CD14-positive monocyte (primary cell): ENCODE results near the gene AMDHD2. TPM values are rescaled to one million over a fixed set of nuclear protein-coding genes. Genes with fewer than 3 reads are reported as not detected.
A peak's percentile ranks its signal among the peaks of the same experiment; 100 is the strongest.

Experiments
- DNase-seq, 3 donors: peaks; one replicate each; pipeline ENCODE4 v3.0.0-alpha.2; 2011 to 2022
- H2AFZ ChIP-seq: 2 replicates; pipeline ENCODE4 v1.6.0; 2012; ENCODE audit warnings: mild to moderate bottlenecking, low read depth, low read length, inconsistent platforms; ENCODE audit not compliant: insufficient read depth, poor library complexity, severe bottlenecking
- H3K27ac ChIP-seq, 2 donors: 1 replicate in 1 of 2; 2 replicates in 1 of 2; pipeline ENCODE4 v1.5.1; 2012 to 2013; ENCODE audit warnings: low read length in 2 of 2, control low read depth in 1 of 2, inconsistent platforms in 1 of 2, low read depth in 1 of 2, mild to moderate bottlenecking in 1 of 2
- H3K27me3 ChIP-seq, 2 donors: one replicate each; pipeline versions ENCODE4 v1.6.0 to v1.6.1; 2011 to 2013; ENCODE audit warnings: low read length in 2 of 2; ENCODE audit not compliant: control insufficient read depth in 2 of 2, insufficient read depth in 2 of 2
- H3K36me3 ChIP-seq, 2 donors: replicated peaks in 1 of 2; 1 replicate in 1 of 2; 2 replicates in 1 of 2; pipeline versions ENCODE4 v1.5.1 to v1.6.1; 2012 to 2013; ENCODE audit warnings: low read length in 2 of 2, control low read depth in 1 of 2, inconsistent platforms in 1 of 2, mild to moderate bottlenecking in 1 of 2; ENCODE audit not compliant: insufficient read depth in 2 of 2, control insufficient read depth in 1 of 2
- H3K4me1 ChIP-seq, 2 donors: 1 replicate in 1 of 2; 2 replicates in 1 of 2; pipeline versions ENCODE4 v1.5.1 to v1.6.1; 2012 to 2013; ENCODE audit warnings: low read length in 2 of 2, control low read depth in 1 of 2, inconsistent platforms in 1 of 2, mild to moderate bottlenecking in 1 of 2, moderate library complexity in 1 of 2; ENCODE audit not compliant: insufficient read depth in 2 of 2, control insufficient read depth in 1 of 2
- H3K4me2 ChIP-seq: replicated peaks from 2 replicates; pipeline ENCODE3; 2012; ENCODE audit warnings: low read length, moderate library complexity, mild to moderate bottlenecking; ENCODE audit not compliant: poor library complexity, severe bottlenecking; ENCODE audit errors: extremely low read depth
- H3K4me3 ChIP-seq, 3 experiments: fragments of 200-600 bp in 1 of 3; sonication (generic) in 1 of 3; replicated peaks in 1 of 3; 1 replicate in 2 of 3; 2 replicates in 1 of 3; pipeline ENCODE4 v1.5.1; 2011 to 2013; ENCODE audit warnings: low read length in 3 of 3, mild to moderate bottlenecking in 3 of 3, control low read depth in 2 of 3, low read depth in 2 of 3, inconsistent platforms in 1 of 3, moderate library complexity in 1 of 3
- H3K79me2 ChIP-seq: 2 replicates; pipeline ENCODE4 v1.6.0; 2012; ENCODE audit warnings: mild to moderate bottlenecking, control low read depth, inconsistent platforms, low read length, moderate library complexity; ENCODE audit not compliant: insufficient read depth
- H3K9ac ChIP-seq: 2 replicates; pipeline ENCODE4 v1.6.0; 2017; ENCODE audit warnings: low read length, mild to moderate bottlenecking; ENCODE audit not compliant: insufficient read depth, poor library complexity, severe bottlenecking
- H3K9me3 ChIP-seq, 2 donors: replicated peaks in 1 of 2; 1 replicate in 1 of 2; 2 replicates in 1 of 2; pipeline versions ENCODE4 v1.5.1 to v1.6.1; 2012 to 2013; ENCODE audit warnings: low read length in 2 of 2, control low read depth in 1 of 2; ENCODE audit not compliant: control insufficient read depth in 1 of 2, insufficient read depth in 1 of 2
- H4K20me1 ChIP-seq: 2 replicates; pipeline ENCODE4 v1.6.0; 2012; ENCODE audit warnings: mild to moderate bottlenecking, low read length, control low read depth, moderate library complexity; ENCODE audit not compliant: insufficient read depth
- H3K27ac Mint-ChIP-seq, 7 donors: one replicate each; pipeline ENCODE4 v1.8.0; 2020; ENCODE audit warnings: mild to moderate bottlenecking in 7 of 7, mixed read lengths in 7 of 7, moderate library complexity in 6 of 7, inconsistent platforms in 2 of 7
- H3K27me3 Mint-ChIP-seq, 3 donors: one replicate each; pipeline ENCODE4 v1.8.0; 2021 to 2022; ENCODE audit warnings: low read depth in 3 of 3, mild to moderate bottlenecking in 3 of 3, mixed read lengths in 3 of 3, moderate library complexity in 3 of 3, inconsistent platforms in 1 of 3
- H3K36me3 Mint-ChIP-seq, 2 donors: one replicate each; pipeline ENCODE4 v1.8.0; 2020; ENCODE audit warnings: mixed read lengths in 2 of 2, inconsistent platforms in 1 of 2, mild to moderate bottlenecking in 1 of 2
- H3K4me1 Mint-ChIP-seq: one replicate; pipeline ENCODE4 v1.8.0; 2020; ENCODE audit warnings: mild to moderate bottlenecking, mixed read lengths
- H3K4me3 Mint-ChIP-seq, 2 donors: one replicate each; pipeline ENCODE4 v1.8.0; 2020; ENCODE audit warnings: mild to moderate bottlenecking in 2 of 2, mixed read lengths in 2 of 2, moderate library complexity in 1 of 2
- H3K9me3 Mint-ChIP-seq, 7 donors: one replicate each; pipeline ENCODE4 v1.8.0; 2020 to 2022; ENCODE audit warnings: mixed read lengths in 7 of 7, mild to moderate bottlenecking in 6 of 7, moderate library complexity in 6 of 7, inconsistent platforms in 2 of 7
- CTCF ChIP-seq: fragments of 200-600 bp; IDR thresholded peaks from one replicate; pipeline ENCODE4 v1.8.0; 2022; ENCODE audit warnings: antibody characterized with exemption, mild to moderate bottlenecking
- WGBS: methylation state at CpG from one replicate; pipeline ENCODE4 v1.1.5; 2013; ENCODE audit warnings: missing lambda C conversion rate; ENCODE audit not compliant: insufficient coverage; 5-methylcytosine and 5-hydroxymethylcytosine counted together
- intact Hi-C, 2 donors: fragments of 100-400 bp; cut with micrococcal nuclease; formaldehyde crosslinking; loops; one replicate each; pipeline versions ENCODE4 v1.15.0 to v1.15.1; 2023
- polyA plus RNA-seq, 3 donors: library from polyadenylated mRNA; depleted of rRNA in 1 of 3; unstranded in 2 of 3; stranded (reverse) in 1 of 3; fragments of 300-500 nt in 2 of 3; fragments of >200 nt in 1 of 3; fragmentation: Illumina TruSeq in 2 of 3; gene quantifications; 1 replicate in 2 of 3; 2 replicates in 1 of 3; pipeline ENCODE4 v1.2.3, GENCODE V29; 2012 to 2021

The AMDHD2 gene
- polyA plus RNA-seq, 3 donors, result 6.9 to 57.8 (median 8.4) TPM

- Histone ChIP-seq H2AFZ (peak overlapping the region; percentile 69), H3K36me3 (peaks cover 0 to 10% of the 10 kb centered on the region in 2 donors), H3K27me3 (no peaks in the 10 kb centered on the region), H3K9ac (peak overlapping the region; percentile 48), H3K4me1 (peaks cover 29 to 33% of the 10 kb centered on the region in 2 donors), H3K27ac (peak overlapping the region in 1 of 2 donors; percentile 28), H3K4me3 (peak overlapping the region in 1 of 3 experiments; percentile 10), H3K79me2 (peaks cover 39% of the 10 kb centered on the region), H3K4me2 (peak overlapping the region; percentile 57), H4K20me1 (peaks cover 3% of the 10 kb centered on the region), H3K9me3 (no peaks in the 10 kb centered on the region)
- H3K36me3 Mint-ChIP-seq, result peaks cover 19 to 28% of the 10 kb centered on the region in 2 donors
- H3K4me3 Mint-ChIP-seq, result peak overlapping the region; percentile 49 to 86
- H3K27me3 Mint-ChIP-seq, result peaks cover 2 to 4% (median 2%) of the 10 kb centered on the region in 3 donors
- H3K9me3 Mint-ChIP-seq, result peaks cover 0 to 2% (median 0%) of the 10 kb centered on the region in 7 donors
- WGBS, result 18% methylated on average over 4 of the region's 15 CpGs
- peaks cover 34% of the 10 kb centered on the region for H3K4me1 Mint-ChIP-seq
- intact Hi-C loops, result loop anchor here in 1 of 2 donors (1.0 to 5.0 kb wide), 2 partner anchors 13 to 146 kb away; partner anchors contain the start of genes ABCA3 and TBC1D24
- H3K27ac Mint-ChIP-seq, result peak overlapping the region; percentile 80 to 93 (median 90)
- peak; percentile 68 to 82 (median 75) for DNase-seq
- TF ChIP-seq CTCF, result no peak
Observed at GRCh38 chr16:2487903-2488531, 32.2 kb upstream of the AMDHD2 start.

DNA sequence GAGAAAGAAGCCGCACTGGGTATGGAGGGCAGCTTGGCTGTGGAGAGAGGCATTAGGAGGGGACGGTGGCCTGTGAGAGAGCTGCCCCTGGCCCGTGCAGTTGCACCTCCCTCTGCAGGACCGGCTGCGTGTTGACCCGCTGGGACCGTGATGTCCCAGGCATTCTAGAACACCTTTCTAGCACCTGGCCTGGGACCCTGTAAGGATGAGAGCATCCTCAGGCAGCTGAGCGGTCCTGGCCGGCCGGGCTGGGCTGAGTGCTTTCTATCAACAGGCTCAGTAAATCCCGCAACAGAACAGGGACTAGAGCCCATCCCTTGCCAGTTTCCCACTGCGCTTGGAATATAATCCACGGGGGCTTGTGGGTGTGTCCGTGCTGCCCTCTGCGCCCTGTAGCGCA is 30.6 kb upstream of the AMDHD2 start:
- H3K79me2 ChIP-seq, result peaks cover 37% of the 10 kb centered on the region
- no peak overlapping the region for H3K4me3 ChIP-seq
- no peak overlapping the region for H3K27ac ChIP-seq
- no peaks in the 10 kb centered on the region for H3K27me3 ChIP-seq
- H3K4me3 Mint-ChIP-seq, result no peak overlapping the region
- peaks cover 19 to 21% of the 10 kb centered on the region in 2 donors for H3K36me3 Mint-ChIP-seq
- peaks cover 33 to 38% of the 10 kb centered on the region in 2 donors for H3K4me1 ChIP-seq
- peaks cover 0 to 10% of the 10 kb centered on the region in 2 donors for H3K36me3 ChIP-seq
- peak overlapping the region in 1 of 7 donors; percentile 53 for H3K27ac Mint-ChIP-seq
- DNase-seq, result no peak
- peaks cover 34% of the 10 kb centered on the region for H3K4me1 Mint-ChIP-seq
- no peak overlapping the region for H3K4me2 ChIP-seq
- whole genome bisulfite sequencing, result over 99% methylated on average over 16 of the region's 16 CpGs
- intact Hi-C loops, result loop anchor here in 1 of 2 donors (5.0 kb wide), 1 partner anchor 147 kb away; the partner anchor contains the start of gene ABCA3
- peaks cover 0 to 5% (median 2%) of the 10 kb centered on the region in 7 donors for H3K9me3 Mint-ChIP-seq
- no peaks in the 10 kb centered on the region for H4K20me1 ChIP-seq
- H3K9me3 ChIP-seq, result no peaks in the 10 kb centered on the region
- peaks cover 2 to 4% (median 2%) of the 10 kb centered on the region in 3 donors for H3K27me3 Mint-ChIP-seq
- no peak overlapping the region for H3K9ac ChIP-seq
- no peak overlapping the region for H2AFZ ChIP-seq
- TF ChIP-seq CTCF, result no peak
